ENCODE data around the gene NUDT9. TPM values are rescaled to one million over a fixed set of nuclear protein-coding genes. Genes with fewer than 3 reads are reported as not detected.
"Not testable (repeated sequence)": the region's sequence is repeated elsewhere in the genome, so short reads cannot be mapped to it uniquely, and the experiment has no call there.

Gene NUDT9
- total and polyA plus RNA-seq, 7 donors: 20.5 to 43.3 (median 33.3) TPM

DNA sequence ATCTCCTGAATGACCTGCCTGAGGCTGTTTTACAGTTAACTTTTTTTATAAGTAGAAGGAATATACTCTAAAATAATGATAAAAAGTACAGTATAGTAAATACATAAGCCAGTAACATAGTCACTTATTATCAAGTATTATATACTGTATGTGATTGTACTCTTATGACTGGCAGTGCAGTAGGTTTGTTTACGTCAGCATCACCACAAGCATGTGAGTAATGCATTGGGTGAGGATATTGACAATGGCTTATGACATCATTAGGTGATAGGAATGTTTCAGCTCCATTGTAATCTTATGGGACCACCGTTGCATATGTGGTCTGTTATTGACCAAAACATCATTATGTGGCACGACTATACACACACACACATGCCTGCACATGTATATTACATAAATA is 20.5 kb downstream of the NUDT9 start:
- Histone ChIP-seq H3K9me3 (no peaks in the 10 kb centered on the region), H3K27ac (no peak overlapping the region), H3K4me1 (no peaks in the 10 kb centered on the region), H3K4me3 (no peak overlapping the region), H3K27me3 (ENCODE audit: insufficient read depth in 3 of 3, low read length in 2 of 3) (no peaks in the 10 kb centered on the region), H3K36me3 (ENCODE audit: insufficient read depth in 1 of 2, low read depth in 1 of 2) (peaks cover 2 to 89% of the 10 kb centered on the region in 2 donors)
- TF ChIP-seq, protein P1, sequence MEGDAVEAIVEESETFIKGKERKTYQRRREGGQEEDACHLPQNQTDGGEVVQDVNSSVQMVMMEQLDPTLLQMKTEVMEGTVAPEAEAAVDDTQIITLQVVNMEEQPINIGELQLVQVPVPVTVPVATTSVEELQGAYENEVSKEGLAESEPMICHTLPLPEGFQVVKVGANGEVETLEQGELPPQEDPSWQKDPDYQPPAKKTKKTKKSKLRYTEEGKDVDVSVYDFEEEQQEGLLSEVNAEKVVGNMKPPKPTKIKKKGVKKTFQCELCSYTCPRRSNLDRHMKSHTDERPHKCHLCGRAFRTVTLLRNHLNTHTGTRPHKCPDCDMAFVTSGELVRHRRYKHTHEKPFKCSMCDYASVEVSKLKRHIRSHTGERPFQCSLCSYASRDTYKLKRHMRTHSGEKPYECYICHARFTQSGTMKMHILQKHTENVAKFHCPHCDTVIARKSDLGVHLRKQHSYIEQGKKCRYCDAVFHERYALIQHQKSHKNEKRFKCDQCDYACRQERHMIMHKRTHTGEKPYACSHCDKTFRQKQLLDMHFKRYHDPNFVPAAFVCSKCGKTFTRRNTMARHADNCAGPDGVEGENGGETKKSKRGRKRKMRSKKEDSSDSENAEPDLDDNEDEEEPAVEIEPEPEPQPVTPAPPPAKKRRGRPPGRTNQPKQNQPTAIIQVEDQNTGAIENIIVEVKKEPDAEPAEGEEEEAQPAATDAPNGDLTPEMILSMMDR (IDR thresholded peaks at IDR 0.05): no peak
- WGBS, 3 donors: 91 to 95% (median 94%) methylated on average over 3 of the region's 3 CpGs
- ATAC-seq (no peak), DNase-seq (no peak)
- intact Hi-C loops (cut with DNase I): no loop called here

- Histone ChIP-seq H3K27ac (no peak overlapping the region), H3K27me3 (ENCODE audit: insufficient read depth in 3 of 3, low read length in 2 of 3) (no peaks in the 10 kb centered on the region), H3K9me3 (no peaks in the 10 kb centered on the region), H3K36me3 (ENCODE audit: insufficient read depth in 1 of 2, low read depth in 1 of 2) (peaks cover 2 to 87% of the 10 kb centered on the region in 2 donors), H3K4me1 (no peaks in the 10 kb centered on the region), H3K4me3 (no peak overlapping the region)
- ATAC-seq (no peak), DNase-seq (no peak)
- intact Hi-C loops (cut with DNase I): no loop called here
- TF ChIP-seq, protein P1 (IDR thresholded peaks at IDR 0.05): no peak
- 95 to 100% (median 97%) methylated on average over 1 of the region's 1 CpG for WGBS, 3 donors
Observed at GRCh38 chr4:87444741-87445140, 22.4 kb downstream of the NUDT9 start.

DNA sequence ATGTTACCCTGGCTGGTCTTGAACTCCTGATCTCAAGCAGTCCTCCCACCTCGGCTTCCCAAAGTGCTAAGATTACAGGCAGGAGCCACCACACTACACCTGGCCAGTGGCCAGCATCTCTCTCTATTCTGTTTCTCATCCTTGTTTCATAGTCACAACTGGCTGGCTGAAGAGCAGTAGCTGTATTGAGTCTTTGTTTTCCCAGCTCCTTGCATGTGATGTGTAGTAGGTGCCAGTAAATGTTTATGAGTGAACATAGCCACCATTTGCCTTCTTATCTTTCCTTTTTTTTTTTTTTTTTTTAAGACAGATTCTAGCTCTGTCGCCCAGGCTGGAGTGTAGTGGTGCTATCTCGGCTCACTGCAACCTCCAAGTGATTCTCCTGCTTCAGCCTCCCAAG is 23.6 kb downstream of the NUDT9 start:
- Histone ChIP-seq H3K4me3 (no peak overlapping the region), H3K27ac (no peak overlapping the region), H3K36me3 (ENCODE audit: insufficient read depth in 1 of 2, low read depth in 1 of 2) (peaks cover 2 to 85% of the 10 kb centered on the region in 2 donors), H3K9me3 (no peaks in the 10 kb centered on the region), H3K4me1 (no peaks in the 10 kb centered on the region), H3K27me3 (ENCODE audit: insufficient read depth in 3 of 3, low read length in 2 of 3) (no peaks in the 10 kb centered on the region)
- intact Hi-C loops (cut with DNase I): no loop called here
- no peak for DNase-seq
- ATAC-seq: no peak
- WGBS, 3 donors: 58 to 96% (median 82%) methylated on average over 3 of the region's 3 CpGs
- TF ChIP-seq, protein P1 (IDR thresholded peaks at IDR 0.05): no peak

DNA sequence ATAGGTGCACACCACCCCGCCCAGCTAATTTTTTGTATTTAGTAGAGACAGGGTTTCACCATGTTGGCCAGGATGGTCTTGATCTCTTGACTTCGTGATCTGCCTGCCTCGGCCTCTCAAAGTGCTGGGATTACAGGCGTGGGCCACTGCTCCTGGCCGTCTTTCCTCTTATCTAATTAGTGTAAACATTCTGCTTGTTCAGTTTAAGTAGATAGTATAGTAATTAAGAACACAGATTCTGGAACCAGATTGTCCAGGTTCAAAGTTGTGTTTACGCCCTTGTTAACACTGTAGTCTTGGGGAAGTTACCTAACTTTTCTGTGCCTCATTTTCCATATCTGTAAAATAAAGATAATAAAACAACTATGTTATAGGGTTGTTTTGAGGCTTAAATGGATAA is 24.0 kb downstream of the NUDT9 start:
- intact Hi-C loops (cut with DNase I); H3K4me3 ChIP-seq; H3K9me3 ChIP-seq; H3K27me3 ChIP-seq (ENCODE audit: insufficient read depth in 3 of 3, low read length in 2 of 3); DNase-seq; H3K4me1 ChIP-seq; H3K27ac ChIP-seq; ATAC-seq: not testable (repeated sequence)
- WGBS, 3 donors: 94 to 98% (median 96%) methylated on average over 6 of the region's 6 CpGs
- H3K36me3 ChIP-seq (ENCODE audit: insufficient read depth in 1 of 2, low read depth in 1 of 2): peaks cover 2 to 85% of the 10 kb centered on the region in 2 donors

GRCh38 chr4:87451537-87451936 is 29.2 kb downstream of the NUDT9 start:
- no peak overlapping the region for H3K27ac ChIP-seq
- no peaks in the 10 kb centered on the region for H3K4me1 ChIP-seq
- DNase-seq (no peak), ATAC-seq (no peak)
- intact Hi-C loops (cut with DNase I): loop anchor here in 1 of 2 donors (10.0 kb wide), 1 partner anchor 187 kb away; no protein-coding TSS in a partner anchor
- no peaks in the 10 kb centered on the region for H3K9me3 ChIP-seq
- peaks cover 5 to 87% of the 10 kb centered on the region in 2 donors for H3K36me3 ChIP-seq (ENCODE audit: insufficient read depth in 1 of 2, low read depth in 1 of 2)
- H3K27me3 ChIP-seq (ENCODE audit: insufficient read depth in 3 of 3, low read length in 2 of 3): no peaks in the 10 kb centered on the region
- TF ChIP-seq, protein P1 (IDR thresholded peaks at IDR 0.05): no peak
- no peak overlapping the region for H3K4me3 ChIP-seq
